ENCODE results near the gene KLF1. TPM values are rescaled to one million over a fixed set of nuclear protein-coding genes. Genes with fewer than 3 reads are reported as not detected.

KLF1 gene
- total RNA-seq, 1 experiment from 2014 or later, result not detected

- H3K9me2 ChIP-seq (ENCODE audit: insufficient read depth), result no peaks in the 10 kb centered on the region
- peaks cover 0 to 6% of the 10 kb centered on the region in 2 experiments; a peak in 2 of 4 replicates for H3K4me1 ChIP-seq (ENCODE audit: control insufficient read depth in 1 of 2, insufficient read depth in 2 of 2, low read length in 2 of 2)
- no peaks in the 10 kb centered on the region for H4K20me1 ChIP-seq (ENCODE audit: insufficient read depth)
- no peaks in the 10 kb centered on the region for H3K79me2 ChIP-seq (ENCODE audit: insufficient read depth, low read length)
- BruUV-seq (replicated peaks), result no TSS peak
- no peaks in the 10 kb centered on the region for H3K27me3 ChIP-seq (ENCODE audit: insufficient read depth, low read length)
- no peak overlapping the region for H3K9ac ChIP-seq (ENCODE audit: low read length)
- no peaks in the 10 kb centered on the region for H3K9me3 ChIP-seq (ENCODE audit: control insufficient read depth in 1 of 2, insufficient read depth in 1 of 2, low read depth in 1 of 2, low read length in 2 of 2)
- no peak for ATAC-seq
- no peak overlapping the region for H3K4me2 ChIP-seq (ENCODE audit: low read length)
- ChIA-PET CTCF (interaction anchor here (0.9 to 1.0 kb wide), 2 partner anchors 16 to 17 kb away, joined by 4 read pairs; no protein-coding TSS in a partner anchor), POLR2A (no interaction called here), RAD21 (ENCODE audit: low non-redundant PET in 1 of 2, low total read pairs in 2 of 2, uncharacterized antibody in 2 of 2, unreplicated experiment in 2 of 2) (no interaction called here)
- no peak overlapping the region for H3K4me3 ChIP-seq (replicated peaks in 1 of 2; ENCODE audit: low read depth in 1 of 2, low read length in 2 of 2)
- TF ChIP-seq SRF (IDR thresholded peaks at IDR 0.05; ENCODE audit: low read depth), result no peak
- TF ChIP-seq, protein P1, sequence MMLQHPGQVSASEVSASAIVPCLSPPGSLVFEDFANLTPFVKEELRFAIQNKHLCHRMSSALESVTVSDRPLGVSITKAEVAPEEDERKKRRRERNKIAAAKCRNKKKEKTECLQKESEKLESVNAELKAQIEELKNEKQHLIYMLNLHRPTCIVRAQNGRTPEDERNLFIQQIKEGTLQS (IDR thresholded peaks at IDR 0.05), result no peak
- TF ChIP-seq RAD21 (IDR thresholded peaks at IDR 0.05; ENCODE audit: low read depth), result no peak
- no peak for TF ChIP-seq ELF1 (IDR thresholded peaks at IDR 0.05; ENCODE audit: borderline replicate concordance, low read depth)
- no peak for TF ChIP-seq POLR2AphosphoS5 (IDR thresholded peaks at IDR 0.05; ENCODE audit: low read depth, low read length)
- TF ChIP-seq, protein P2, sequence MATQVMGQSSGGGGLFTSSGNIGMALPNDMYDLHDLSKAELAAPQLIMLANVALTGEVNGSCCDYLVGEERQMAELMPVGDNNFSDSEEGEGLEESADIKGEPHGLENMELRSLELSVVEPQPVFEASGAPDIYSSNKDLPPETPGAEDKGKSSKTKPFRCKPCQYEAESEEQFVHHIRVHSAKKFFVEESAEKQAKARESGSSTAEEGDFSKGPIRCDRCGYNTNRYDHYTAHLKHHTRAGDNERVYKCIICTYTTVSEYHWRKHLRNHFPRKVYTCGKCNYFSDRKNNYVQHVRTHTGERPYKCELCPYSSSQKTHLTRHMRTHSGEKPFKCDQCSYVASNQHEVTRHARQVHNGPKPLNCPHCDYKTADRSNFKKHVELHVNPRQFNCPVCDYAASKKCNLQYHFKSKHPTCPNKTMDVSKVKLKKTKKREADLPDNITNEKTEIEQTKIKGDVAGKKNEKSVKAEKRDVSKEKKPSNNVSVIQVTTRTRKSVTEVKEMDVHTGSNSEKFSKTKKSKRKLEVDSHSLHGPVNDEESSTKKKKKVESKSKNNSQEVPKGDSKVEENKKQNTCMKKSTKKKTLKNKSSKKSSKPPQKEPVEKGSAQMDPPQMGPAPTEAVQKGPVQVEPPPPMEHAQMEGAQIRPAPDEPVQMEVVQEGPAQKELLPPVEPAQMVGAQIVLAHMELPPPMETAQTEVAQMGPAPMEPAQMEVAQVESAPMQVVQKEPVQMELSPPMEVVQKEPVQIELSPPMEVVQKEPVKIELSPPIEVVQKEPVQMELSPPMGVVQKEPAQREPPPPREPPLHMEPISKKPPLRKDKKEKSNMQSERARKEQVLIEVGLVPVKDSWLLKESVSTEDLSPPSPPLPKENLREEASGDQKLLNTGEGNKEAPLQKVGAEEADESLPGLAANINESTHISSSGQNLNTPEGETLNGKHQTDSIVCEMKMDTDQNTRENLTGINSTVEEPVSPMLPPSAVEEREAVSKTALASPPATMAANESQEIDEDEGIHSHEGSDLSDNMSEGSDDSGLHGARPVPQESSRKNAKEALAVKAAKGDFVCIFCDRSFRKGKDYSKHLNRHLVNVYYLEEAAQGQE (IDR thresholded peaks at IDR 0.05; ENCODE audit: low read depth), result no peak
- no peak for TF ChIP-seq EGR1 (IDR thresholded peaks at IDR 0.05; ENCODE audit: low read depth)
- no peak for TF ChIP-seq CEBPB (IDR thresholded peaks at IDR 0.05; ENCODE audit: low read depth)
- TF ChIP-seq ZBTB33 (IDR thresholded peaks at IDR 0.05; ENCODE audit: extremely low read depth, insufficient replicate concordance, low read length), result no peak
- no peak for TF ChIP-seq ZNF274 (IDR thresholded peaks at IDR 0.05; ENCODE audit: low read depth, low read length)
- TF ChIP-seq YY1 (IDR thresholded peaks at IDR 0.05; ENCODE audit: extremely low read depth, insufficient replicate concordance, low read depth, low read length), result no peak
- no peak for TF ChIP-seq EZH2phosphoT487 (IDR thresholded peaks at IDR 0.05; ENCODE audit: borderline replicate concordance)
- no peak for TF ChIP-seq MAX (IDR thresholded peaks at IDR 0.05)
- no peak for TF ChIP-seq EZH2 (IDR thresholded peaks at IDR 0.05)
- TF ChIP-seq POLR2A (IDR thresholded peaks at IDR 0.05; ENCODE audit: borderline replicate concordance, extremely low read depth, insufficient read depth, insufficient read length), result no peak
- TF ChIP-seq FOSL1 (IDR thresholded peaks at IDR 0.05; ENCODE audit: low read depth), result no peak
- TF ChIP-seq SP1 (IDR thresholded peaks at IDR 0.05; ENCODE audit: low read depth), result no peak
- DNase-seq (ENCODE audit: low read depth, low spot score), result no peak
- peaks cover 0 to 7% of the 10 kb centered on the region in 2 experiments; a peak in 1 of 4 replicates for H3K36me3 ChIP-seq (ENCODE audit: control insufficient read depth in 1 of 2, insufficient read depth in 2 of 2, low read length in 2 of 2)
- no peak overlapping the region for H2AFZ ChIP-seq (ENCODE audit: low read depth, low read length, poor library complexity, severe bottlenecking)
- intact Hi-C loops (cut with micrococcal nuclease), result no loop called here
- no peak overlapping the region for H3K27ac ChIP-seq (ENCODE audit: low read depth, low read length)
These were observed 22.9 kb downstream of the KLF1 start for GRCh38 chr19:12864143-12864542.
